Astrocyte (in vitro differentiated cells and primary cell): ENCODE results near the gene RFTN2.

Experiments used
- EZH2 ChIP-seq: IDR thresholded peaks from 2 replicates; pipeline ENCODE4 v1.6.1; 2012; ENCODE audit warnings: mild to moderate bottlenecking, low read length, inconsistent platforms; ENCODE audit not compliant: insufficient read depth
- TF ChIP-seq, protein P1 (sequence below): IDR thresholded peaks from 2 replicates; pipeline ENCODE4 v1.5.1; 2011; ENCODE audit warnings: low read depth, mild to moderate bottlenecking, inconsistent platforms, low read length, moderate library complexity; ENCODE audit not compliant: insufficient read depth

DNA sequence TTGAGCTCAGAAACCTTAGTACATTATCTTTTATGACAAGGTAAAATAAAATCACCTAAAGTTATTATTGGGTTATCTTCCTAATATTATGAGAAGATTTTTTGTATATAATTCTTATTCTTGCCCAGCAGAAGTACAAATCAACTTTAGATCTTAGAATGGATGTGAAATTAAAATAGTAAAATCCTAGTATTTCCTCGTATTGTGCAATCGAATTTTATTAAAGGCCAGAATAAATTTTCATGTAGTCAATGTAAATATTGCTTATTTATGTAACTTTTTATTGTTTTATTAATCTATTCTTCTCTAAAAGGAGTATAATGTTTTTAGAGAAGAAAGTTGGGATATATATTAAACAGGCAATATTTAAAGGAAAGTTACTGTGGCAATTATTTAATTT is 42.5 kb upstream of the RFTN2 start:
- TF ChIP-seq, protein P1, sequence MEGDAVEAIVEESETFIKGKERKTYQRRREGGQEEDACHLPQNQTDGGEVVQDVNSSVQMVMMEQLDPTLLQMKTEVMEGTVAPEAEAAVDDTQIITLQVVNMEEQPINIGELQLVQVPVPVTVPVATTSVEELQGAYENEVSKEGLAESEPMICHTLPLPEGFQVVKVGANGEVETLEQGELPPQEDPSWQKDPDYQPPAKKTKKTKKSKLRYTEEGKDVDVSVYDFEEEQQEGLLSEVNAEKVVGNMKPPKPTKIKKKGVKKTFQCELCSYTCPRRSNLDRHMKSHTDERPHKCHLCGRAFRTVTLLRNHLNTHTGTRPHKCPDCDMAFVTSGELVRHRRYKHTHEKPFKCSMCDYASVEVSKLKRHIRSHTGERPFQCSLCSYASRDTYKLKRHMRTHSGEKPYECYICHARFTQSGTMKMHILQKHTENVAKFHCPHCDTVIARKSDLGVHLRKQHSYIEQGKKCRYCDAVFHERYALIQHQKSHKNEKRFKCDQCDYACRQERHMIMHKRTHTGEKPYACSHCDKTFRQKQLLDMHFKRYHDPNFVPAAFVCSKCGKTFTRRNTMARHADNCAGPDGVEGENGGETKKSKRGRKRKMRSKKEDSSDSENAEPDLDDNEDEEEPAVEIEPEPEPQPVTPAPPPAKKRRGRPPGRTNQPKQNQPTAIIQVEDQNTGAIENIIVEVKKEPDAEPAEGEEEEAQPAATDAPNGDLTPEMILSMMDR = no peak
- TF ChIP-seq EZH2 = no peak
